GM18951 (cell line): Measurements from ENCODE around the gene PKD1L1.
"Not testable (repeated sequence)": the region's sequence is repeated elsewhere in the genome, so short reads cannot be mapped to it uniquely, and the experiment has no call there.

Experiments
- POLR2A ChIP-seq: IDR thresholded peaks from 4 replicates; pipeline ENCODE4 v1.6.1; 2011; ENCODE audit warnings: mild to moderate bottlenecking; ENCODE audit not compliant: insufficient read length, insufficient read depth; ENCODE audit errors: extremely low read depth
- in situ Hi-C: fragments of 300-500 bp; cut with MboI; formaldehyde crosslinking; loops from one replicate; pipeline ENCODE4 v1.12.0; 2022; ENCODE audit warnings: low sequenced_read_pairs, mixed read lengths, inconsistent platforms; ENCODE audit not compliant: unreplicated experiment

The PKD1L1 gene

DNA sequence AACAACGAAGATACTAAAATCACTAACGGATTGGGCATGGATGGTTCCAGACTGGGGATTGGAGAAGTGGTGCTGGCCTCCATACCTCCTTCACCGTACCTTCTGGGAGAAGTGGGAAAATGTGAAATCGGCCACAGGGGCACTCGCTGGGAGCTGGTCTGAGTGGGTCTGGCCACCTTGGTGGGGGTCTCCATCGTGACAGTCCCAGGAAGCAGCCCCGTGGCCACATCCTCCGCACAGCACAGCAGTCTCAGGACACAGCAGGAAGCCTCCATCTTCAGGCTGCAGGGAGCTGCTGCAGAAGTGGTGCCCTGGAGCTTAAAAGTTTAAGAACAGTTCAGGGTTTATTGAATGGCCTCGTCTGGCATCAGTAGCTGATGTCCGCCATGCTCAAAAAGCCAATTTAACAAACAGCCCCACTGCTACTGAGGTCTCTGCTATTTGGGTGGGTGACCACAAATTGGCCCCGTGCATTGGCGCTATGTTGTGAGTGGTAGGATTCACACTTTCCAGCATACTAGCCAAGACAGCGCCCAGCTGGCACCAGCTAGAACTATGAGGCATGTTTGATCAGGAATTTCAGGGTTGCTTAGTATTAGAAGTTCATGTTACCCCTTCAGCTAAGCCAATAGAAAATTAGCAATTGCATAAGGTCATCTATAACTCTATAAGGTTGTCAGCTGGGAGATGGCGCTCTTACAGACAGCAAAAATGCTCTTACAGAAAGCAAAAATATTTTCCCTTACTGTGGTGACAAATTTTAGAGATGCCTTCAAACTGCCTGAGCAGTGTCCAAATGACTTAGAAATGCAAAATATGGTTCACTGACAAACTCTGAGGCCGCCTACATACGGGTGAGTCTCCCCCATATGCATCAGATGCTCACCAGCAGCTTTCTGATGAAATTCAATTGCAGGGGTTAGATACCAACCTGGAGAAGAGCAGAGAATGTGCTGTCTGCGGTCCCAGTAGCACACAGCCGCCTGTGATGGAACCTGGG, 17.0 kb downstream of the PKD1L1 start:
- in situ Hi-C loops: no loop called here
- TF ChIP-seq POLR2A: no peak

DNA sequence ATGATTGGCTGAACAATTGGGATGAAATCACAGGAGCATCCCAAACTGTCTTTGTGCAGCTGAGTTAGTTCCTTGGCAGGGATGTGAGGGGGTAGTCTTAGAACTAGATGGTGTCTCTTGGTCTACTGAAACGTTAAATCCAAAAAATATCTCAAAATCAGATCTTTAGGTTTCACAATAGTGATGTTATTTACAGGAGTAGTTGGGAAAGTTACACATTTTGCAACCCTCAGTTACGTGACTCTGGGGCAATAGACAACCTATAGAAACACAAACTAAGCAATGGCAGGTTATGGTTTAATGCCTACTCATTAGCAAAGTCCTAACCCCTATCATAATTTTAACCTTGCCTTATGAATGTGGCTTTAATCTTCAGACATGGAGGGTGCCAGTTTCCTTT, 24.0 kb downstream of the PKD1L1 start:
- in situ Hi-C loops: no loop called here

DNA sequence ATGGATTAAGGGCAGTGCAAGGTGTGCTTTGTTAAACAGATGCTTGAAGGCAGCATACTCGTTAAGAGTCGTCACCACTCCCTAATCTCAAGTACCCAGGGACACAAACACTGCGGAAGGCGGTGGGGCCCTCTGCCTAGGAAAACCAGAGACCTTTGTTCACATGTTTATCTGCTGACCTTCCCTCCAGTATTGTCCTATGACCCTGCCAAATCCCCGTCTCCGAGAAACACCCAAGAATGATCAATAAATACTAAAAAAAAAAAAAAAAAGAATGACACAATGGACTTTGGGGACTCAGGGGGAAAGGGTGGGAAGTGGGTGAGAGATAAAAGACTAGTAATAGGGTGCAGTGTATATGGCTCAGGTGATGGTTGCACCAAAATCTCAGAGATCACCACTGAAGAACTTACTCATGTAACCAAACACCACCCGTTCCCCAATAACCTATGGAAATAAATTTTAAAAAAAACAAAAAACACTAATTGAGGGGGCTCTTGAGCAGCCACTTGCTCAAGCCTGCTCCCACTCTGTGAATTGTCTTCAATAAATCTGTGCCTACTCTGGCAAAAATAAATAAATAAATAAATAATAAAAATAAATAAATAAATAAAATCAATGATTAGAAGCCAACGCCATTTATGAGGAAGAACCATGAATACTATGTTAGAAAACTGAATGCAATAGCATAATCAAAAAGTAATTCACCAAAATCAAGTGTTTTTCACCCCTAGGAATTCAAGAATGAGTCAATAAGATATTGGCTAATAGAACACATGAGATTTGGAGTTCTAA, 25.0 kb downstream of the PKD1L1 start:
- in situ Hi-C loops: not testable (repeated sequence)

More for the DNA sequence above, 24.0 kb downstream of the PKD1L1 start:
- TF ChIP-seq POLR2A: no peak

DNA sequence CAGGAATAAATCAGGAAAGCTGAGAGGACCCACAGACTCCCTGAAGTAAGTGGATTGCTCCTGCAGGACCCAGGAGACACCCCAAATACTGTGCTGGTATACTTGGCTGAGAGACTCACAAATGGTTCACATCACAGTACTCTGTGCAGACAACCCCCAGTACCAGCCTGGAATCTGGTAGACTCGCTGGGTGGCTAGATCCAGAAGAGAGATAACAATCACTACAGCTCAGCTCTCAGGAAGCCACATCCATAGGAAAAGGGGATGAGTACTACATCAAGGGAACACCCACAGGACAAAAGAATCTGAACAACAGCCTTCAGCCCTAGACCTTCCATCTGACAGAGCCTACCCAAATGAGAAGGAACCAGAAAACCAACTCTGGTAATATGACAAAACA, 31.8 kb downstream of the PKD1L1 start:
- in situ Hi-C loops: not testable (repeated sequence)

DNA sequence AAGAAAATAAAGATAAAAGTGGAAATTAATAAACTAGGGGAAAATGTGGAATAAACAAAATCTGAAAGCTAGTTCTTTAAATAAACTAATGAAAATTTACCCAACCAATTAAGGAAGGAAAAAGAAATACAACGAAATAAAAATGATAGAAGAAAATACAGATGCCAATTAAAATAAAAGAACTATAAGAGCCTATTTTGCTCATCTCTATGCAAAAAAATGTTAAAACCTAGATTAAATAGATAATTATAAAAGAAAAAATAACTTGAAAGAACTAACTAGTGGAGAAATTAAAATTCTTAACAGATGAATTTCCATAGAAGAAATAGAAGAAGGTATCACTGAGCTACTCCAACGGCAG, 32.7 kb downstream of the PKD1L1 start:
- TF ChIP-seq POLR2A: no peak
- in situ Hi-C loops: no loop called here

DNA sequence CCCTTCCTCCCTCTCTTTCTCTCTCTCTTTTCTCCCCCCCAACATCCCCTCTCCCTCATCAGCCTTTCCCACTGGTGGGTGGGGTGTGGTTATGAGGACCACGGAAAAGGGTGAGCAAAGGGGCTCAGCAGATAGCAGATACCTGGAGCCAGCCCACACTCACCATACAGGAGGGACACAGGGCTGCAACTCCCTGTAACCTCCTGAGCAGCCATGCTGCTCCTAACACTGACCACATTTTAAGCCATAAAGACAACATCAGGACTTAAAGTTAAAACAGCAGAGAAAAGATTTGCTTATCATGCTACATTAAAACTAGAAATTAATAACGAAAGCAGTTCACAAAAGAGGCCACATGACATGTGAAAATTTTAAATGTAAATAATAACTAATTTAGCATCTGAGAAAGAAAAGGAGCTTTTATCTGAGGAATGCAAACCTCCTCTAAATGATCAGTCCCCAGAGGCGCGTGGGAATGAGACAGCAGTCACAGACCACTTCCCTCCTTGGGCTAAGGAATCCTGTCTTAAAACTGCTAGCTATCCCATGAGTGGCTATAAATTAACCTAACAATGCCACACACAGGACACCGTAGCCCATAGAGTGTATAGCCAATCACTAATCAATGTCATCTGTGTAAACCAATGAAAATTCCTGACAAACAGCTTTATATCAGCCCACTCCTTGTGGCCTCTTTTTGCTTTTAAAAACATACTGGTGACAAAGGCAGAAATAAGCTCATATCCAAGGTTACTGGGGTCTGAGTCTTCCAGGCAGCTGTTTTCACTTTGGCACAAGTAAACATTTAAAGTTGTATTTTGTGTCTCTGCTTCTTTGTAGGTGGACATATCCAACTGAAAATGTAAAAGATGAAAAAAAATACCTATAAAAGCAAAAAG, 33.3 kb downstream of the PKD1L1 start:
- in situ Hi-C loops: no loop called here
- TF ChIP-seq POLR2A: no peak

DNA sequence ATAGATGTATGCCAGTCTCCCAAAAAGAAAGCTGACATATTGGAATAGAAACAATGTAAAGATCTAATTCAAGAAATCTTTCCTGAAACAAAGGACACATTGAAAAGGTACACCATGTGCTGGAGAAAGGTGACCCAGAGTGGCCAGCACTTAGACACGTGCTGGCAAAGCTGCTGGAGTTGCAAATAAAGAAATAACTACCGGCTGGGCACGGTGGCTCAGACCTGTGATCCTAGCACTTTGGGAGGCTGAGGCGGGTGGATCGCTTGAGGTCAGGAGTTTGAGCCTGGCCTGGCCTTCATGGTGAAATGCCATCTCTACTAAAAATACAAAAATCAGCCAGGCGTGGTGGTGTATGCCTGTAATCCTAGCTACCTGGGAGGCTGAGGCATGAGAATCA, 35.9 kb downstream of the PKD1L1 start:
- in situ Hi-C loops: no loop called here
- no peak for TF ChIP-seq POLR2A

DNA sequence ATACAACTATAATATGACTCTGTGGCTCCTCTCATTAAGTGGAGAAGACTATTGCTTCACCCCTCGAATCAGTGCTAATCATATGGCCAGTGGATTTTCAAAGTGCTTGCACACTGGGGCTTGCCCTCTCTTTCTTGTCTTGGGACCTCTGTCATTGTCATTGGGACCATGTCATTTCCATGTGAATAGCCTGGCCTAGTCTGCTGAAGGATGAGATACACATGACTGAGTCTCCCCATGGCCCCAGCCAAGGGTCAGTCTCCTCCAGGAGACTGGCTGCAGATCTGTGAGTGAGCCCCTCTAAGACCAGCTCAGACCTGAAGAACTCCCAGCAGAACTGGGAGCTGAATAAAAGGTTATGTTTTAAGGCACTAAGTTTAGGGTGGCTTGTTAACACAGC, 39.5 kb downstream of the PKD1L1 start:
- no peak for TF ChIP-seq POLR2A
- in situ Hi-C loops: no loop called here

DNA sequence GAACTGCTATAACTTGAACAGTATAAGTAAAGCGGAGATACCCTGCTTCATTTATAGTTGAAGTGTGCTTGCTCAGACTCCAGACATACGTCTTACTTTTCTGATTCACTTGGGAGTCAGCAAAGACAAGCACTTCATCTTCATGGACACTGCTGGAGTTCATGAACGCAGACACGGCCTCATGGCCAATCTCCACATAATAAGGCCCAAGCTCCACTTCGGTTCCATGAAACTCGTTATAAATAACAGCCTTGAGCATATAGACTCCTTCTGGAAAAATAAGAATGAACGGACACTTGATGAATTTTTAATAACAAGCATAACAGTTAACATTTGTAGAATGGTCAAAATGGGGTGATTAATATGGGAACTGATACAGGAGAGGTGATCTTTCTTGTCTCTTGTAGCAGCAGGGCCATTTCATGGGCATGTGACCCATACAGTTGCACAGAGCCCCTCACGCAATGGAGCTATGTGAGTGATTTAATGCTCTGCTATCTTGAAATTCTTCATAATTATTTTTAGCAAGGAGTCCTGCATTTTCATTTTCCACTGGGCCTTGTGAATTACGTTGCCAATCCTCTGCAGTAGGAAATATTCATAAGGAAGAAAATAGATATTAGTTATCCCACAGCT, 40.2 kb downstream of the PKD1L1 start:
- TF ChIP-seq POLR2A: no peak
- in situ Hi-C loops: no loop called here

DNA sequence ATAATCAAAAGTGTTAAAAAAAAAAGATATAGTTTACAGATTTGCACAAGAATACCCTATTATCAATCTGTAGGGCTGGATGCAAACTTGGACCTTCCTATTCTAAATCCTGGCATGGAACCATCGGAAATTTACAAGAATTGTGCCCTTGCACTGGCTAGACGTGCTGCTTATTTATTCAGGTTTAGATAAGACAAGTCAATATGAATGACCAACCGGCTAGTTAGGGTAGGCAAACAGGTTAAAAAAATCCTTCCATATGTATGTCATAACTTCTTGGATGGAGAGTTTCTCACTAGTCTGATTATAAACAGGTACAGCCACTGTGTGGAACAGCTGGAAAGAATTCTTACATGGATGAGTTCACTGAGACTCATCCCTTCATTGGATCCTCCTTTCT, 41.4 kb downstream of the PKD1L1 start:
- in situ Hi-C loops: no loop called here

DNA sequence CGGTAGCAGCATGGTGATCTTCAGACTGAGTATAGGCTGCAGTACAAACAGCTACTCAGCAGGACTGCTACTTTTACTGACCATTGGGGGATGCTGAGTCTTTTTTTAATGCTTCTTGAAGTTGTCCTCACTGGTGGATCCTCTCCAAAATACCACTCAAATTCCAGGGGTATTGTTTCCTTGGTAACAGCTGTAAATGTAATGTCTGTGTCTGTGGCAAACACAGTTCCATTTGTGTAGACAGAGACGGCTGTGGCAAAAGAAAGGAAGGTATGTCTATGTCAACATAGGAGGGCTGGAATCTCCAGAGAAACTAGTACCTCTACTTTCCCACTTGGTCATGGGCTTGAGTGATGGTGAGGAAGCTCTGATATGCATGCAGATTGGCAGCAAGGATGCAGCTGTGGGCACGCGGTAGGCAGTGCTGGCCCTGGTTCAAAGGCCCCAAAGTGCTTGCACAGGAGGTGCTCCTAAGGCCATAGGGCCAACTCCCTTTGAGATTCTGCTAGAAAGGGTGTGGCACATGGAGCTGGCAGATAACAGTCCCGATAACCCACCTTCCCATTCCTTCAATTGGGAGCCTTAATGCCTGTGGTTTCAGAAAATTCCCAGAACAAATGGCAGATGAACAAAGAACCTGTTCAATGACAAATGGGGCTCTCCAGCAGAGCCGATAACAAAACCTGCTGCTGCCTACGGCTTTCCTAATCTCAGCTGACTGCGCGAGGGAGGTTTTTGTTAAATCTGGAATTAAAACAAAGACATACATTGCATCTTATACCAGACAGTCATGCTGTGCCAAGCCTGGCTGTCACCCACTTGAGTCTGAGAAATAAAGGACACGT, 43.0 kb downstream of the PKD1L1 start:
- no peak for TF ChIP-seq POLR2A
- in situ Hi-C loops: no loop called here

More for the DNA sequence above, 41.4 kb downstream of the PKD1L1 start:
- TF ChIP-seq POLR2A: no peak

DNA sequence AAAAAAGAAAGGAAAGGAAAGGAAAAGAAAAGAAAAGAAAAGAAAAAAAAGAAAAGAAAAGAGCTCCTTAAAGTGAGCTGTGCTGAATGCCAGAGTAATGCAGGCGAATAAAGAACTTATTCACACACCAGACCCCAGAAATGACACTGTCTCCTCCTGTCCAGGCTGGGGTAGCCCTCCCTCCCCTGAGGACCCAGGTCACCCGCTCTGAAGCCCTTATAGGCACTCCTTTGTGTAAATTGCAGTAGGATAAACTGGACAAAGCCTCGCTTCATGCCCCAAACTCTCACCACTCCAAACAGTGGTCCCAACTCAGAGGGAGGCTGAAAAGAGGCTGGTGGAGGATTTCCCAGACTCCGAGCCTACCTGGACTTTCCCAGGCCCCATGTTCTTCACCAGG, 46.3 kb downstream of the PKD1L1 start:
- in situ Hi-C loops: no loop called here
- no peak for TF ChIP-seq POLR2A
